Gastrocnemius medialis (tissue), 4 donors: ENCODE measurements around the gene CDKL1.

Source experiments
- CTCF ChIP-seq, 5 experiments: fragments of 450-650 bp in 3 of 5; fragments of 200-600 bp in 2 of 5; sonication (generic) in 2 of 5; IDR thresholded peaks in 4 of 5; conservative IDR thresholded peaks in 1 of 5; 1 replicate in 4 of 5; 2 replicates in 1 of 5; pipeline ENCODE4 v1.5.1; 2016 to 2019; ENCODE audit warnings: antibody characterized with exemption in 5 of 5, mild to moderate bottlenecking in 3 of 5, moderate library complexity in 3 of 5
- POLR2A ChIP-seq, 2 donors: fragments of 450-650 bp; IDR thresholded peaks; one replicate each; pipeline ENCODE4 v1.6.1; 2017; ENCODE audit warnings: antibody characterized with exemption in 2 of 2, mild to moderate bottlenecking in 2 of 2, moderate library complexity in 2 of 2

DNA sequence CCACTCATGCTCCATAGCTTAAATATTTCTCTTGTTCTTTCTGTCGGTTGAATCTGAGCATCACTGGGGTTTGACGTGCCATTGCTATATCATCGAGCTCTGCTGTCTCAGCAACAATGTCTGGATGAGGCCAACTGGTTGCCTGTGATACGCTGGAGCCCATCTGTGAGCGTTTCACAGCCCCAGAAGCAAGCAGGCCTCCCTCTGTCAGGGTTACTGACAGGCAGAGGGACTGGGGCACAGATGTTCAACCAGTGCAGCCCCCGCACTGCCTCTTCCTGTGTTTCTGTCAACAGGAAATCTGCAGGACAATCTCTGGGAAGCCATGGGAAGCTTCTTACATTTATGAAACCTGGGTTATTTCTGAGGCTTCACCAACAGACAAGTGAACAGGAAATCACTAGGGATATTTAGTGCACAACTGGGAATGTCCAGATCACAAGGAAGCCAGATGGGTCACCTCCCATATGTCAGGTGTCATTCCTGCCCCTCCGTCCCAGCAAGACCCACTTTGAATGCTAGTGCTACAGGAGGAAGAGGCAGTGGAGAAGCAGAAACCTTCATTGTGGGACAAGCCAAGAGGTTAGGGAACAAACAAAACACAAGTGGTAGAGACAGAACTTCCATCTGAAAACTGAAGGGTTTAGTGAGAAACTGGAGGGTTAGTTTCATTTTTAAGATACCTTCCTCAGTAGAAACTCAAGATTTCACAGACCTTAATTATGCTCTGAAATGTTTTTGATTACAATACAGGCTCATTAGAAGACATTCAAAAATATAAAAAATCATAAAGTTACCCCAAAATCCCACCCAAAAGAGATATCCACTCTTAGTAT is 60.5 kb downstream of the CDKL1 start:
- TF ChIP-seq CTCF (IDR thresholded peaks at IDR 0.05 in 4 of 5, conservative IDR thresholded peaks at IDR 0.05 in 1 of 5) (no peak), POLR2A (IDR thresholded peaks at IDR 0.05) (no peak)
